OCI-LY1 (cell line): ENCODE measurements around the gene KDM6B.

Source experiments
- EZH2 ChIP-seq: fragments of 200-600 bp; sonication (generic), shearing (Covaris generic); IDR thresholded peaks from 2 replicates; pipeline ENCODE4 v1.8.0; 2017; ENCODE audit warnings: borderline replicate concordance, mixed run types, mild to moderate bottlenecking, antibody characterized with exemption, low read length, moderate library complexity, mixed read lengths
- TF ChIP-seq, protein P1 (sequence below): fragments of 200-600 bp; sonication (generic), shearing (Covaris generic); IDR thresholded peaks from 2 replicates; pipeline ENCODE4 v1.5.1; 2017; ENCODE audit warnings: mild to moderate bottlenecking, antibody characterized with exemption, low read length, moderate library complexity, mixed read lengths

GRCh38 chr17:7853691-7854038 lies 19.6 kb downstream of the KDM6B start:
- TF ChIP-seq, protein P1, sequence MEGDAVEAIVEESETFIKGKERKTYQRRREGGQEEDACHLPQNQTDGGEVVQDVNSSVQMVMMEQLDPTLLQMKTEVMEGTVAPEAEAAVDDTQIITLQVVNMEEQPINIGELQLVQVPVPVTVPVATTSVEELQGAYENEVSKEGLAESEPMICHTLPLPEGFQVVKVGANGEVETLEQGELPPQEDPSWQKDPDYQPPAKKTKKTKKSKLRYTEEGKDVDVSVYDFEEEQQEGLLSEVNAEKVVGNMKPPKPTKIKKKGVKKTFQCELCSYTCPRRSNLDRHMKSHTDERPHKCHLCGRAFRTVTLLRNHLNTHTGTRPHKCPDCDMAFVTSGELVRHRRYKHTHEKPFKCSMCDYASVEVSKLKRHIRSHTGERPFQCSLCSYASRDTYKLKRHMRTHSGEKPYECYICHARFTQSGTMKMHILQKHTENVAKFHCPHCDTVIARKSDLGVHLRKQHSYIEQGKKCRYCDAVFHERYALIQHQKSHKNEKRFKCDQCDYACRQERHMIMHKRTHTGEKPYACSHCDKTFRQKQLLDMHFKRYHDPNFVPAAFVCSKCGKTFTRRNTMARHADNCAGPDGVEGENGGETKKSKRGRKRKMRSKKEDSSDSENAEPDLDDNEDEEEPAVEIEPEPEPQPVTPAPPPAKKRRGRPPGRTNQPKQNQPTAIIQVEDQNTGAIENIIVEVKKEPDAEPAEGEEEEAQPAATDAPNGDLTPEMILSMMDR, result no peak
- no peak for TF ChIP-seq EZH2
